Uterus (tissue), 4 donors: ENCODE results near the gene THRB. TPM values are rescaled to one million over a fixed set of nuclear protein-coding genes. Genes with fewer than 3 reads are reported as not detected.

Source experiments
- DNase-seq, 2 donors: peaks; one replicate each; pipeline ENCODE4 v3.0.0-alpha.2; 2019 to 2020
- H3K27ac ChIP-seq, 2 donors: fragments of 200-600 bp; sonication (generic); 1 replicate in 1 of 2; 2 replicates in 1 of 2; pipeline ENCODE4 v1.5.1; 2016 to 2018
- H3K27me3 ChIP-seq, 2 donors: fragments of 200-600 bp; sonication (generic); one replicate each; pipeline ENCODE4 v1.5.1; 2018 to 2019; ENCODE audit warnings: control low read depth in 1 of 2
- H3K36me3 ChIP-seq, 2 donors: fragments of 200-600 bp; sonication (generic); one replicate each; pipeline ENCODE4 v1.5.1; 2019; ENCODE audit warnings: control low read depth in 1 of 2
- H3K4me1 ChIP-seq, 2 donors: fragments of 200-600 bp; sonication (generic); one replicate each; pipeline ENCODE4 v1.5.1; 2018 to 2019; ENCODE audit warnings: control low read depth in 1 of 2
- H3K4me3 ChIP-seq, 2 donors: fragments of 200-600 bp; sonication (generic); 1 replicate in 1 of 2; 2 replicates in 1 of 2; pipeline ENCODE4 v1.5.1; 2018 to 2019; ENCODE audit warnings: mild to moderate bottlenecking in 1 of 2
- H3K9me3 ChIP-seq, 2 donors: fragments of 200-600 bp; sonication (generic); one replicate each; pipeline ENCODE4 v1.5.1; 2019; ENCODE audit warnings: control low read depth in 1 of 2
- POLR2A ChIP-seq, 2 donors: fragments of 450-650 bp; IDR thresholded peaks; one replicate each; pipeline ENCODE4 v1.6.1; 2016; ENCODE audit warnings: antibody characterized with exemption in 2 of 2, mild to moderate bottlenecking in 1 of 2, moderate library complexity in 1 of 2
- intact Hi-C: fragments of 100-400 bp; cut with DNase I; formaldehyde crosslinking; loops from one replicate; pipeline ENCODE4 v1.15.1; 2023; ENCODE audit warnings: low total_unique reads
- total RNA-seq, 4 donors: library from RNA; depleted of rRNA in 3 of 4; stranded (reverse); fragments of >200 nt in 3 of 4; gene quantifications; one replicate each; pipeline versions ENCODE4 v1.1.0 to v1.2.4, GENCODE V29; 2014 to 2023
- TF ChIP-seq, protein P1 (sequence below), 4 experiments: fragments of 200-600 bp in 2 of 4; fragments of 450-650 bp in 2 of 4; sonication (generic) in 2 of 4; IDR thresholded peaks; one replicate each; pipeline ENCODE4 v1.5.1; 2016 to 2019; ENCODE audit warnings: antibody characterized with exemption in 4 of 4, mild to moderate bottlenecking in 2 of 4, moderate library complexity in 1 of 4
- donor health status: DM: yes; HTN: yes; CAD: no.

Gene THRB
- total RNA-seq, 4 donors from 2014 or later: 4.6 to 38.2 (median 17.3) TPM

DNA sequence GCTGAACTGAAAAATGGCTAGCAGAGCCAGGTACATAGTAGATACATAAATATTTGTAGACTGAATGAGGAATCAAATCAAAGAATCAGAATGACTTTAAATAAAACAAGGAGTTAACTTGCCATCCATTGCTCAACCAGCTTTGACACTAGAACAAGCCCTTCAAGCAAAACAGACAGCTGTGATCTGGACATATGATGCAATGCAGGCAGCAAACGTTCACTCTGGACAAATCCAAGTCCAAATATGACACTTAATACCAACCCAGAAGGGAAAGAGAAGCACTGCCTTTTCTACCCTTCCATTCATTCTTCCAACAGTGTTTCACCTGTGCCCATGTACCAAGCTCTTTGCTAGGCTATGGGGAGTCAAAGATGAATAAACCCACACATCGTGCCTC is 4.5 kb downstream of the THRB start:
- H3K27ac ChIP-seq: no peak overlapping the region
- no peaks in the 10 kb centered on the region for H3K36me3 ChIP-seq
- no peaks in the 10 kb centered on the region for H3K9me3 ChIP-seq
- no peak for DNase-seq
- no peaks in the 10 kb centered on the region for H3K27me3 ChIP-seq
- no peak overlapping the region for H3K4me3 ChIP-seq
- TF ChIP-seq, protein P1, sequence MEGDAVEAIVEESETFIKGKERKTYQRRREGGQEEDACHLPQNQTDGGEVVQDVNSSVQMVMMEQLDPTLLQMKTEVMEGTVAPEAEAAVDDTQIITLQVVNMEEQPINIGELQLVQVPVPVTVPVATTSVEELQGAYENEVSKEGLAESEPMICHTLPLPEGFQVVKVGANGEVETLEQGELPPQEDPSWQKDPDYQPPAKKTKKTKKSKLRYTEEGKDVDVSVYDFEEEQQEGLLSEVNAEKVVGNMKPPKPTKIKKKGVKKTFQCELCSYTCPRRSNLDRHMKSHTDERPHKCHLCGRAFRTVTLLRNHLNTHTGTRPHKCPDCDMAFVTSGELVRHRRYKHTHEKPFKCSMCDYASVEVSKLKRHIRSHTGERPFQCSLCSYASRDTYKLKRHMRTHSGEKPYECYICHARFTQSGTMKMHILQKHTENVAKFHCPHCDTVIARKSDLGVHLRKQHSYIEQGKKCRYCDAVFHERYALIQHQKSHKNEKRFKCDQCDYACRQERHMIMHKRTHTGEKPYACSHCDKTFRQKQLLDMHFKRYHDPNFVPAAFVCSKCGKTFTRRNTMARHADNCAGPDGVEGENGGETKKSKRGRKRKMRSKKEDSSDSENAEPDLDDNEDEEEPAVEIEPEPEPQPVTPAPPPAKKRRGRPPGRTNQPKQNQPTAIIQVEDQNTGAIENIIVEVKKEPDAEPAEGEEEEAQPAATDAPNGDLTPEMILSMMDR (IDR thresholded peaks at IDR 0.05): no peak
- TF ChIP-seq POLR2A (IDR thresholded peaks at IDR 0.05): no peak
- intact Hi-C loops: no loop called here
- no peaks in the 10 kb centered on the region for H3K4me1 ChIP-seq

DNA sequence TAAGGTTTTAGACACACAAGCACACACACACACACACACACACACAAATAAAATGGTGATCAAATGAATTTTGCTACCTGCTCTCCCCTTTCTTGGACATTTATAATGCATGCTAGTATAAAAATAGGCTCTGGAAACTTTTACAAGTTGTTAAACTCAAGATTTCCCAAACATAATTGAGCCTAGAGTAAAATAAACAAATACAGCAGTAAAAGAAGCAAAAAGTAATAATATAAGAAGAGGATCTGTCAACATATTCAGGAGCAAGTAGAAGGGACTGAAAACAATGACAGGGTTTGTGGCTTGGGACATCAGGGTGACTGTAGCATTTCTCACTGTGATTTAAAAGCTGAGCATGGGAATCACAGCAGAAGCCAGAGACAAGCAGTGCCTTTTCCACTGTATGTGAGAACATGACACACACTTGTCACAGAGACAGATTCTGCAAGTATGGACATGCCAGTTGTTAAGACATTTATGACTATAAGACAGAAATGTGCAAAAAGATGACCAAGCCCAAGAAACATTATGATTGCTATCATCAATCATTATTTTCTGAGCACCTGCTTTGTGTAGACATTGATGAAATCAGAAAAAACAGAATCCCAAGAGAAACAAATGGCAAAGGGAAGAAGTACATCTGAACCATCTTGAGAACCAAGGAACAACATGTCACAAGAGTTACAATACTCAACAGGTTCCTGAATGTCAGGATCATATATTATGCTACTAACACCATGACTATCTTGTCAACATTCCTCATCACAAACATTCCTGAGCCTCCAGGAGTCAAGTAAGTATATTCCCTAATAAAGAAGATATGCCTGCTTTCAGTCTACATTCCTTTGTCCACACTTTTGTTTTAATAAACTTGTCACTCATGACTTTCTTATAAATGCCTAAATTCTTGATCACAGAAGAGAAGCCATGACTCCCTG is 7.1 kb downstream of the THRB start:
- no peaks in the 10 kb centered on the region for H3K4me1 ChIP-seq
- TF ChIP-seq, protein P1 (IDR thresholded peaks at IDR 0.05): no peak
- TF ChIP-seq POLR2A (IDR thresholded peaks at IDR 0.05): no peak
- no peak for DNase-seq
- intact Hi-C loops: no loop called here
- no peaks in the 10 kb centered on the region for H3K27me3 ChIP-seq
- no peak overlapping the region for H3K4me3 ChIP-seq
- no peaks in the 10 kb centered on the region for H3K36me3 ChIP-seq
- H3K27ac ChIP-seq: no peak overlapping the region
- H3K9me3 ChIP-seq: no peaks in the 10 kb centered on the region

DNA sequence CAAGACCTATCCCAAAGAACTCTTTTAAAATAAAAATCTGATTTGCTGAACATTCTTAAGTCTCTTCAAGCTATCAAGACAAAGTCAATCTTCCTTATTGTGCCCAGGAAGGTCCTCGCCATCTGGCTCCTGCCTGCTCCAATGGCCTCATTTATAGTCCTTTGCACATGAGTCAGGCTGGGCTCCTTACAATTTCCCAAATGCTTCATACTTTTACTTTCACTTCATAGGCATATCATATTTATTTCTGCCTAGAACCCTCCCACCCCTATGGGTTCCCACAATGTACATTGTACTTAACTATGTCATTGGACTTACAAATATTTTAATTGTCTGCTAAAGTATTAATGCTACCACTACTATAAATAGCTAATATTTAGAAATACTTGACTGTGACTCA is 9.1 kb downstream of the THRB start:
- intact Hi-C loops: no loop called here
- no peak for DNase-seq
- Histone ChIP-seq H3K4me1 (no peaks in the 10 kb centered on the region), H3K4me3 (no peak overlapping the region), H3K9me3 (no peaks in the 10 kb centered on the region), H3K27me3 (no peaks in the 10 kb centered on the region), H3K27ac (no peak overlapping the region), H3K36me3 (no peaks in the 10 kb centered on the region)
- TF ChIP-seq, protein P1 (IDR thresholded peaks at IDR 0.05): no peak
- no peak for TF ChIP-seq POLR2A (IDR thresholded peaks at IDR 0.05)

DNA sequence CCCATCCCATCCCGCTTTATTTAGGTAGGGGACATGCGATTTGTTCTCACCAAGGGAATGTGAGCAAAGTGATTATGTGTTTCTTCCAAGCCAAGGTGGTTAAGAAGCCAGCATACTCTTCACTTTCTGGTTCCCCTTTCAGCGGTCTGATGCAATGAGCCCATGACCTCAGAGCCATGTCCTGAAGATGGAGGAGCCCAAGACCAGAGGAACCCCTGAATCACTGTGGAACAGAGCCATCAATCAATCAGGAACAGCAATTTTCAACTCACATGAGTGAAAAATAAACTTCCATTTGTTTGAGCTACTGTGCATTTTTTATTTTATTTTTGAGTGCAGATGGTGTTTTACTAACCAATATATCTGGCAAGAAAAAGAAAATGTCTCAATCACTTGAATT is 10.8 kb downstream of the THRB start:
- no peaks in the 10 kb centered on the region for H3K9me3 ChIP-seq
- H3K27ac ChIP-seq: no peak overlapping the region
- no peaks in the 10 kb centered on the region for H3K36me3 ChIP-seq
- no peaks in the 10 kb centered on the region for H3K4me1 ChIP-seq
- TF ChIP-seq, protein P1 (IDR thresholded peaks at IDR 0.05): no peak
- TF ChIP-seq POLR2A (IDR thresholded peaks at IDR 0.05): no peak
- no peak overlapping the region for H3K4me3 ChIP-seq
- no peak for DNase-seq
- intact Hi-C loops: no loop called here
- H3K27me3 ChIP-seq: no peaks in the 10 kb centered on the region

DNA sequence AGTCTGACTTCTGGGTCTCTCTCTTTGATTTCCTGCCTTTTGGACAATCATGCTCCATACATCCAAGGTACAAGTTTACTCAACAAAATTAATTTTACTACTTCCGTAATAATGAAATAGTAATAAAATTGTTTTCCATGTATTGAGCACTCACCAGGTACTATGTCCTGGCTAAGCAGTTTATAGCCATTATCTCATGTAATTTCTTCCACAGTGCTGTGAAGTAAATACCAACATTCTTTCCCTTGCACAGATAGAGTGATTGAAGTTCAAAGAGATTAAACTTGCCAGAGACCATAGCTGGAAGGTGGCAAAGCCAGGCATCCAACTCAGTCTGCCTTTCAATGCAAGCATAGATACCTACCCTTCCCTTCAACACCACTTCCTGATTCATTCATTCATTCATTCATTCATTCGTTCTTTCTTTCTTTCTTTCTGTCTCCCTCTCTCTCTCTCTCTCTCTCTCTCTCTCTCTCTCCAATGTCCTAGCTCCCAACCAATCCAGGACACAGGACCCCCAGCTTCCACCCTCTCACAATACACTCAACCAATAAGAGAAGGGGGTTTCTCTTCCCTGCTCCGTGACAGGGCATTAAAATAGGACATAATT is 12.4 kb downstream of the THRB start:
- Histone ChIP-seq H3K27me3 (no peaks in the 10 kb centered on the region), H3K4me3 (no peak overlapping the region), H3K4me1 (no peaks in the 10 kb centered on the region), H3K9me3 (no peaks in the 10 kb centered on the region), H3K27ac (no peak overlapping the region), H3K36me3 (no peaks in the 10 kb centered on the region)
- TF ChIP-seq POLR2A (IDR thresholded peaks at IDR 0.05): no peak
- TF ChIP-seq, protein P1 (IDR thresholded peaks at IDR 0.05): no peak
- DNase-seq: no peak
- intact Hi-C loops: no loop called here
